Panc1 (cell line): Measurements from ENCODE around the gene MAP4. TPM values are rescaled to one million over a fixed set of nuclear protein-coding genes. Genes with fewer than 3 reads are reported as not detected.

Experiments
- ATAC-seq: fragments of 200-7000 bp; cut with Tn5 transposase; 2 replicates; pipeline ENCODE4 v1.9.1; 2020; ENCODE audit warnings: mild to moderate bottlenecking, moderate library complexity
- BruUV-seq: library from RNA; stranded (reverse); fragments of 400-500 nt; replicated peaks from 2 replicates; lab custom pipeline; 2021; lab: Mats Ljungman, UMichigan
- CTCF ChIA-PET: fragments of 300-600 bp; sonication (Branson Sonifier 250); formaldehyde crosslinking; loops from one replicate; lab custom pipeline; 2022; ENCODE audit warnings: antibody characterized with exemption; lab: Charles Lee
- POLR2A ChIA-PET: fragments of 300-600 bp; sonication (Branson Sonifier 250); formaldehyde crosslinking; loops from one replicate; lab custom pipeline; 2022; ENCODE audit warnings: antibody characterized with exemption; lab: Charles Lee
- DNase-seq: peaks from one replicate; pipeline ENCODE4 v3.0.0-alpha.2; 2010; ENCODE audit warnings: low read depth, low spot score
- H3K27ac ChIP-seq: 2 replicates; pipeline ENCODE4 v1.5.1; 2011; ENCODE audit warnings: mild to moderate bottlenecking, low read length, inconsistent platforms
- H3K27me3 ChIP-seq: fragments of 200-500 bp; sonication (Bioruptor generic); 2 replicates; pipeline ENCODE4 v1.6.0; 2014; ENCODE audit warnings: low read length, inconsistent platforms; ENCODE audit not compliant: control insufficient read depth, insufficient read depth
- H3K36me3 ChIP-seq: fragments of 200-500 bp; sonication (Bioruptor generic); 2 replicates; pipeline ENCODE4 v1.5.1; 2014; ENCODE audit warnings: inconsistent platforms, mild to moderate bottlenecking, low read length, moderate library complexity; ENCODE audit not compliant: control insufficient read depth, insufficient read depth
- H3K4me1 ChIP-seq: 2 replicates; pipeline ENCODE4 v1.5.1; 2011; ENCODE audit warnings: inconsistent platforms, mild to moderate bottlenecking, low read length, moderate library complexity; ENCODE audit not compliant: control insufficient read depth, insufficient read depth
- H3K4me3 ChIP-seq, 2 experiments: 2 replicates each; pipeline ENCODE4 v1.5.1; 2011 to 2012; ENCODE audit warnings: low read depth in 2 of 2, low read length in 2 of 2, mild to moderate bottlenecking in 2 of 2, inconsistent platforms in 1 of 2, moderate library complexity in 1 of 2
- H3K9me3 ChIP-seq: fragments of 200-500 bp; sonication (Bioruptor generic); 2 replicates; pipeline ENCODE4 v1.5.1; 2014; ENCODE audit warnings: low read depth, mild to moderate bottlenecking, inconsistent platforms, low read length, moderate library complexity; ENCODE audit not compliant: control insufficient read depth, insufficient read depth
- POLR2AphosphoS5 ChIP-seq: IDR thresholded peaks from 2 replicates; pipeline ENCODE4 v1.6.1; 2012; ENCODE audit warnings: mild to moderate bottlenecking, low read depth, low read length, moderate library complexity
- SIN3A ChIP-seq: IDR thresholded peaks from 2 replicates; pipeline ENCODE4 v1.6.1; 2012; ENCODE audit warnings: low read depth, mild to moderate bottlenecking, low read length, moderate library complexity, borderline replicate concordance; ENCODE audit not compliant: insufficient read depth
- TCF7L2 ChIP-seq: IDR thresholded peaks from 2 replicates; pipeline ENCODE4 v1.6.1; 2011; ENCODE audit warnings: mild to moderate bottlenecking, low read depth, low read length, inconsistent platforms
- in situ Hi-C: cut with HindIII; loops from 2 replicates; pipeline ENCODE4 v1.10.0; 2016; ENCODE audit warnings: low sequenced_read_pairs, low pct_unique_long_range_greater_than_20kb
- intact Hi-C: fragments of 100-400 bp; cut with micrococcal nuclease; formaldehyde crosslinking; loops from one replicate; pipeline ENCODE4 v1.10.0; 2022; ENCODE audit not compliant: unreplicated experiment
- total RNA-seq: library from RNA; stranded (reverse); gene quantifications from one replicate; pipeline ENCODE4 v1.2.1, GENCODE V29; 2021; ENCODE audit not compliant: unreplicated experiment
- TF ChIP-seq, protein P1 (sequence below), 2 experiments: IDR thresholded peaks; 2 replicates each; pipeline ENCODE4 v1.6.1; 2011 to 2012; ENCODE audit warnings: low read depth in 2 of 2, control low read depth in 1 of 2, low read length in 1 of 2, mild to moderate bottlenecking in 1 of 2, moderate library complexity in 1 of 2; ENCODE audit not compliant: insufficient read depth in 1 of 2
- TF ChIP-seq, protein P2 (sequence below): fragments of 450-650 bp; IDR thresholded peaks from 2 replicates; pipeline ENCODE4 v1.5.1; 2017; ENCODE audit warnings: mild to moderate bottlenecking

Gene MAP4
- total RNA-seq, 1 experiment from 2014 or later, result 150 TPM

- ChIA-PET POLR2A (no interaction called here), CTCF (no interaction called here)
- in situ Hi-C loops, result no loop called here
- intact Hi-C loops, result no loop called here
- BruUV-seq, result no TSS peak
- no peaks in the 10 kb centered on the region for H3K36me3 ChIP-seq
- no peak overlapping the region for H3K27ac ChIP-seq
- TF ChIP-seq SIN3A (no peak), POLR2AphosphoS5 (no peak), TCF7L2 (no peak)
- TF ChIP-seq, protein P1, sequence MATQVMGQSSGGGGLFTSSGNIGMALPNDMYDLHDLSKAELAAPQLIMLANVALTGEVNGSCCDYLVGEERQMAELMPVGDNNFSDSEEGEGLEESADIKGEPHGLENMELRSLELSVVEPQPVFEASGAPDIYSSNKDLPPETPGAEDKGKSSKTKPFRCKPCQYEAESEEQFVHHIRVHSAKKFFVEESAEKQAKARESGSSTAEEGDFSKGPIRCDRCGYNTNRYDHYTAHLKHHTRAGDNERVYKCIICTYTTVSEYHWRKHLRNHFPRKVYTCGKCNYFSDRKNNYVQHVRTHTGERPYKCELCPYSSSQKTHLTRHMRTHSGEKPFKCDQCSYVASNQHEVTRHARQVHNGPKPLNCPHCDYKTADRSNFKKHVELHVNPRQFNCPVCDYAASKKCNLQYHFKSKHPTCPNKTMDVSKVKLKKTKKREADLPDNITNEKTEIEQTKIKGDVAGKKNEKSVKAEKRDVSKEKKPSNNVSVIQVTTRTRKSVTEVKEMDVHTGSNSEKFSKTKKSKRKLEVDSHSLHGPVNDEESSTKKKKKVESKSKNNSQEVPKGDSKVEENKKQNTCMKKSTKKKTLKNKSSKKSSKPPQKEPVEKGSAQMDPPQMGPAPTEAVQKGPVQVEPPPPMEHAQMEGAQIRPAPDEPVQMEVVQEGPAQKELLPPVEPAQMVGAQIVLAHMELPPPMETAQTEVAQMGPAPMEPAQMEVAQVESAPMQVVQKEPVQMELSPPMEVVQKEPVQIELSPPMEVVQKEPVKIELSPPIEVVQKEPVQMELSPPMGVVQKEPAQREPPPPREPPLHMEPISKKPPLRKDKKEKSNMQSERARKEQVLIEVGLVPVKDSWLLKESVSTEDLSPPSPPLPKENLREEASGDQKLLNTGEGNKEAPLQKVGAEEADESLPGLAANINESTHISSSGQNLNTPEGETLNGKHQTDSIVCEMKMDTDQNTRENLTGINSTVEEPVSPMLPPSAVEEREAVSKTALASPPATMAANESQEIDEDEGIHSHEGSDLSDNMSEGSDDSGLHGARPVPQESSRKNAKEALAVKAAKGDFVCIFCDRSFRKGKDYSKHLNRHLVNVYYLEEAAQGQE (IDR thresholded peaks at IDR 0.05; ENCODE audit: insufficient read depth in 1 of 2, low read depth in 2 of 2, low read length in 1 of 2), result no peak
- TF ChIP-seq, protein P2, sequence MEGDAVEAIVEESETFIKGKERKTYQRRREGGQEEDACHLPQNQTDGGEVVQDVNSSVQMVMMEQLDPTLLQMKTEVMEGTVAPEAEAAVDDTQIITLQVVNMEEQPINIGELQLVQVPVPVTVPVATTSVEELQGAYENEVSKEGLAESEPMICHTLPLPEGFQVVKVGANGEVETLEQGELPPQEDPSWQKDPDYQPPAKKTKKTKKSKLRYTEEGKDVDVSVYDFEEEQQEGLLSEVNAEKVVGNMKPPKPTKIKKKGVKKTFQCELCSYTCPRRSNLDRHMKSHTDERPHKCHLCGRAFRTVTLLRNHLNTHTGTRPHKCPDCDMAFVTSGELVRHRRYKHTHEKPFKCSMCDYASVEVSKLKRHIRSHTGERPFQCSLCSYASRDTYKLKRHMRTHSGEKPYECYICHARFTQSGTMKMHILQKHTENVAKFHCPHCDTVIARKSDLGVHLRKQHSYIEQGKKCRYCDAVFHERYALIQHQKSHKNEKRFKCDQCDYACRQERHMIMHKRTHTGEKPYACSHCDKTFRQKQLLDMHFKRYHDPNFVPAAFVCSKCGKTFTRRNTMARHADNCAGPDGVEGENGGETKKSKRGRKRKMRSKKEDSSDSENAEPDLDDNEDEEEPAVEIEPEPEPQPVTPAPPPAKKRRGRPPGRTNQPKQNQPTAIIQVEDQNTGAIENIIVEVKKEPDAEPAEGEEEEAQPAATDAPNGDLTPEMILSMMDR, result no peak
- no peaks in the 10 kb centered on the region for H3K9me3 ChIP-seq
- H3K4me3 ChIP-seq, result no peak overlapping the region
- H3K4me1 ChIP-seq, result no peaks in the 10 kb centered on the region; the same call in 1 of the 2 replicates
- ATAC-seq (no peak), DNase-seq (no peak)
- no peaks in the 10 kb centered on the region for H3K27me3 ChIP-seq
Observed at GRCh38 chr3:47956521-47956920, 59.7 kb downstream of the MAP4 start.

- Histone ChIP-seq H3K27me3 (no peaks in the 10 kb centered on the region), H3K4me3 (no peak overlapping the region), H3K36me3 (no peaks in the 10 kb centered on the region), H3K4me1 (no peaks in the 10 kb centered on the region; the same call in 1 of the 2 replicates), H3K27ac (no peak overlapping the region), H3K9me3 (no peaks in the 10 kb centered on the region)
- BruUV-seq, result no TSS peak
- DNase-seq (no peak), ATAC-seq (no peak)
- intact Hi-C loops (no loop called here), in situ Hi-C loops (no loop called here)
- ChIA-PET POLR2A (no interaction called here), CTCF (no interaction called here)
- TF ChIP-seq, protein P1 (IDR thresholded peaks at IDR 0.05; ENCODE audit: insufficient read depth in 1 of 2, low read depth in 2 of 2, low read length in 1 of 2), result no peak
- no peak for TF ChIP-seq TCF7L2
- TF ChIP-seq, protein P2, result no peak
- no peak for TF ChIP-seq SIN3A
- no peak for TF ChIP-seq POLR2AphosphoS5
Observed at GRCh38 chr3:47954567-47954966, 61.6 kb downstream of the MAP4 start.
